GM21529 (cell line): Measurements from ENCODE around the gene GANC.
"Not testable (repeated sequence)": the region's sequence is repeated elsewhere in the genome, so short reads cannot be mapped to it uniquely, and the experiment has no call there.

ENCODE experiments used
- ATAC-seq: cut with Tn5 transposase; IDR thresholded peaks from one replicate; pipeline ENCODE4 v1.9.1; 2021; ENCODE audit not compliant: unreplicated experiment

Gene GANC, protein sequence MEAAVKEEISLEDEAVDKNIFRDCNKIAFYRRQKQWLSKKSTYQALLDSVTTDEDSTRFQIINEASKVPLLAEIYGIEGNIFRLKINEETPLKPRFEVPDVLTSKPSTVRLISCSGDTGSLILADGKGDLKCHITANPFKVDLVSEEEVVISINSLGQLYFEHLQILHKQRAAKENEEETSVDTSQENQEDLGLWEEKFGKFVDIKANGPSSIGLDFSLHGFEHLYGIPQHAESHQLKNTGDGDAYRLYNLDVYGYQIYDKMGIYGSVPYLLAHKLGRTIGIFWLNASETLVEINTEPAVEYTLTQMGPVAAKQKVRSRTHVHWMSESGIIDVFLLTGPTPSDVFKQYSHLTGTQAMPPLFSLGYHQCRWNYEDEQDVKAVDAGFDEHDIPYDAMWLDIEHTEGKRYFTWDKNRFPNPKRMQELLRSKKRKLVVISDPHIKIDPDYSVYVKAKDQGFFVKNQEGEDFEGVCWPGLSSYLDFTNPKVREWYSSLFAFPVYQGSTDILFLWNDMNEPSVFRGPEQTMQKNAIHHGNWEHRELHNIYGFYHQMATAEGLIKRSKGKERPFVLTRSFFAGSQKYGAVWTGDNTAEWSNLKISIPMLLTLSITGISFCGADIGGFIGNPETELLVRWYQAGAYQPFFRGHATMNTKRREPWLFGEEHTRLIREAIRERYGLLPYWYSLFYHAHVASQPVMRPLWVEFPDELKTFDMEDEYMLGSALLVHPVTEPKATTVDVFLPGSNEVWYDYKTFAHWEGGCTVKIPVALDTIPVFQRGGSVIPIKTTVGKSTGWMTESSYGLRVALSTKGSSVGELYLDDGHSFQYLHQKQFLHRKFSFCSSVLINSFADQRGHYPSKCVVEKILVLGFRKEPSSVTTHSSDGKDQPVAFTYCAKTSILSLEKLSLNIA (N-terminal part only)

DNA sequence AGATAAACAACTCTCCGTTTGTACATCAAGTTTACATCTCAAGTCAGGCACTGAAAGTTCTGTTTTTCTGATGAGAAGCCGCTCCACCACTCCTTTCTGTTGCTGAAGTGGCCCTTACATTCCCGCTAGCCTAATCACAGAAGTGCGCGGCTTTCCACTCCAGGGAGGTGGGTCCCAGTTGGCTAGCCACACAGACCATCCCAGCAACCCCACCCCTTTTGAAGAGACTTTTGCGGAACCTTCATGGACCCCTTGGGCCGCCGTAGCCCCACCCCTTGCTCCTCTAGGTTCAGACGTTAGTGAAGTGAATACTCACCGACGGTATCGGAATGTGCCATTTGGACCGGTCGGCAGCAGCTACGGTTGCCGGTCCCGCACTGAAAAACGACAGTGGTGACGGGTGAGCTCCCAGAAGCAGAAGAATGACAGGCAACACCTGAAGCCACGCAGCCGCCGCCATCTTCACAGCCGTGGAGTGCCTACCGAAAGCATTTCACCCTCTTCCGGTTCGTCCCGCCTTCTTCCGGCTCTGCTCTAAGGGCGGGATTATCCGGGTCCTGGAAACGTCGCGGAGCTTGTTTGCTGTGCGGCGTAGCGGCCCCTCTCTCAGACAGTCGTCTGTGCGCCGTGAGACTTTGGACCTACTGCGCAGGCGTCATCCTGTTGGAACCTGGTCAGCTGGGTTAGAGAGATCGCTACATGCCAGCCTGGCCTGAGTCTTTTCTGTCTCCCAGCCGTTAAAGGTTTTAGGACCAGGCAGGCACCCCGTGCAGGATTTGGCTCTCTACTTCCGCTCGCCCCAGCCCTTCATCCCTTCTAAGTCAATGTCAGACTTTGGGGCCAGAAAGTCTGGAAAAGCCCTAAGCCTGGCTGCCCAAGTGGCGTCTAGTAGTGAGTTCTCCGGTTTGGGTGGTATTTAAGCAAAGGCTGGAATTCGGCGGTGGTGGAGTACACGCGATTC, at the start of gene GANC, which contains the start of gene TMEM87A:
Gene GANC (plus strand): TSS at position 263 of the 961 bp plus-strand sequence. CDS start 1,281 bp downstream, outside the sequence.
Gene TMEM87A (minus strand): TSS at position 495 of the 961 bp plus-strand sequence. CDS start 35 bp downstream, at position 460.
- ATAC-seq = peak; percentile 89

DNA sequence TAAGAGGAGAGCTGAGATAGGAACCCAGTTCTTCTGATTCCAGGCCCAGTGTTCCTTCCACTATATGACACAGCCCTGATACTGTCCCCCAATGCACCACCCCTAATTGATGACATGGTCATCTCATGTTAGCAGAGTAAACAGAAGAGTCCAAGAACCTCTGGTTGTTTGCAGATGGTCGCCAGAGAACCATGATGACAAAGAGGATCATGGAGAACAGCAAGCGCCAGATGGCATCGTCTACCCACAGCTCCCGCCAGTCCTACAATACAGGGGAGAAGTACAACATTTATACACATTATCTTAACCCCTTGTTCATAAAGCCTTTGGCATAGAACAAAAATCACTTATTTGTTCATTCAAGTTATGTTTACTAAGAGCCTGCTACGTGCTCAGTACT, 46.4 kb upstream of the GANC start:
- no peak for ATAC-seq

- ATAC-seq = no peak
These were observed 45.0 kb upstream of the GANC start for GRCh38 chr15:42228036-42228435.

DNA sequence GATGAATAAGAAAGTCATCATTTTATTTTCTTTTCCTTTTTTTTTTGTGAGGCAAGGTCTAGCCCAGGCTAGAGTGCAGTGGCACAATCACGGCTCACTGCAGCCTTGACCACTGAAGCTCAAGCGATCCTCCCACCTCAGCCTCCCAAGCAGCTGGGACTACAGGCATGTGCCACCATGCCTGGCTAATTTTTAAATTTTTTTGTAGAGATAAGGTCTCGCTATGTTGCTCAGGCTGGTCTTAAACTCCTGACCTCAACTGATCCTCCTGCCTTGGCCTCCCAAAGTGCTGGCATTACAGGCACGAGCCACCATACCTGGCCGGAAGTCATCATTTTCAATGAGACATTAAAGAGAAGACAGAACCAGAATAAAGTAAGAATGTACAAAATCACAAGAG, 44.0 kb upstream of the GANC start:
- ATAC-seq = not testable (repeated sequence)

GRCh38 chr15:42231088-42231487, 41.9 kb upstream of the GANC start:
- ATAC-seq = no peak

DNA sequence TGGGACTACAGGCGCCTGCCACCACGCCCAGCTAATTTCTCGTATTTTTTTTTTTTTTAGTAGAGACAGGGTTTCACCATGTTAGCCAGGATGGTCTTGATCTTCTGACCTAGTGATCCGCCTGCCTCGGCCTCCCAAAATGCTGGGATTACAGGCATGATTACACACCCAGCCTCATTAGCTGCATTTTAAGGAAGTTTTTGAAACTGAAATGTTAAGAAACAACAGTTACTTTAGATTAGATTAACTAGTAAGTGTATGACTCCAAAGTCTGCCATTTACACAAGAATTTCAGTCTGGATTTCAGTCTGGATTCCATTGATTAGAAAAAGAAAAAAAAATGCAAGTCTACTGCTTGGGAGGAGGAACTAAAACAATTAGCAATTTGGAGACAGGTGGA, 40.4 kb upstream of the GANC start:
- ATAC-seq = no peak

- no peak for ATAC-seq
These were observed 39.9 kb upstream of the GANC start for GRCh38 chr15:42233107-42233506.

DNA sequence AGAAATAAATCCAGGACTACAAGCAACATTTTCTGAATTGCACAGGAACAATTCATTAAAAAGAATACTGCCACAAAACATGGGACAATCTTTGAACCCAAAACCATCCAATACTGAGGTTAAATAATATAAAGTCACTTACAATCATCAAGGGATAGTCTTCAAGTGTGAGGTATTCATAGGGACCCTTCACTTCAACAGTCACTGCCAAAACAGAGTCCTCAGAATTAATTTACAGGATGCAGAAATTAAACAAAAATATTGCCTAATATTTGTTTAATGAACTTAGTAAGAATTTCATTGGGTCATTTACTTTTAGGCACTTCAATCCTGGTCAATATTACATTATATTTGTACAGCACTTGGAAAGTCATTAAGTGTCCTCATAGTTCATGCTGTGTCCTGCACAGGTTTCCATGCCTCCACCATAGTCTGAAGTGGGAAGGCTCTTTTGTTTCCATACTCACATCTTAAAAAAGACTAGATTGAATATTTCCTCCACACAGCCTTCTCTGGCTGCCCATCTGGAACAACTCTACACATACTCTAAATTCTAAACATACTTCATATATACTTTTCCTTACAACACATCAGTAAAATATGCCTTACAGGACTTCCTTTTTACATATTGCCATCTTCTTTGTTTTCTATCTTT, 33.3 kb upstream of the GANC start:
- ATAC-seq = no peak

- ATAC-seq = no peak
These were observed 32.2 kb upstream of the GANC start for GRCh38 chr15:42240823-42241222.

DNA sequence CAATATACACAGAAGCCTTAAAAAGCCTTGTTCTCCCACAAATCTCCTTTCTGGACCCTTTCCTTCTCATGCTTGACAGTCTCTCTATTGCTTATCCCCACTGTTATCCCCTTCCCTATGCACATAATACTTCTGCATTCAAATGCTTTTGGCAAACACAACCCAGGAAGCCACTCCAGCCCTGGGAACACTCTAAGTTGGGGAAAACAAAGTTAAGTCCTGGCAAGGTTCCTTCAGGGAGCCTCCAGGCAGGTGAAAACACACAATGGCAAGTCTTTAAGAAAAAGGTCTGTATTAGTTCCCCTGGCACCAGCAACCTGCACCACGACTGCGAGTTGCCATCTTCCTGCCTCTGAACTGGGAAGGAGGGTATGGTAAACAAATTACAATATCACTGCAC, 19.7 kb upstream of the GANC start:
- ATAC-seq = no peak

- no peak for ATAC-seq
These were observed 8.2 kb upstream of the GANC start for GRCh38 chr15:42264795-42265194.

- ATAC-seq = no peak
These were observed 5.7 kb upstream of the GANC start for GRCh38 chr15:42267286-42267685.

GRCh38 chr15:42270551-42270950, 2.5 kb upstream of the GANC start:
- no peak for ATAC-seq

DNA sequence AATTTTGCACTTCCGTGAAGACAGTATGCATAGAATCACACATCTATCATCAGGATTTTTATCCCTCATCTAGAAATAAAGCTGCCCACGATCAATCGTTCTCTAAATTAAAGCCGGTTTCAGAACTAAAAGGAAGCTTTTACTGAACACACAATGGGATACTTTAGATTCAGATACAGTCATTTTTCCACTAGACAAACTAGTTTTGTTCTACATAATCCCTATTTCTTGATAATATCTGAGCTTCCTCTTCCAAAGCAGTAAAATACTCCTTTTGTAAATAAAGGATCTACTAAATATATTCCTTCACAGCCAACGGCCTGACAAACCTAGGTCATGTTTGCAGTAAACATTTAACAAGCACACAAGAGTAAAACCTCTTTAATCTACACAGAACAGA, 2.0 kb upstream of the GANC start:
- no peak for ATAC-seq

- peak; percentile 21 for ATAC-seq
These were observed 1.1 kb downstream of the GANC start for GRCh38 chr15:42273900-42274701.

- no peak for ATAC-seq
These were observed 1.6 kb downstream of the GANC start for GRCh38 chr15:42274702-42274989.

DNA sequence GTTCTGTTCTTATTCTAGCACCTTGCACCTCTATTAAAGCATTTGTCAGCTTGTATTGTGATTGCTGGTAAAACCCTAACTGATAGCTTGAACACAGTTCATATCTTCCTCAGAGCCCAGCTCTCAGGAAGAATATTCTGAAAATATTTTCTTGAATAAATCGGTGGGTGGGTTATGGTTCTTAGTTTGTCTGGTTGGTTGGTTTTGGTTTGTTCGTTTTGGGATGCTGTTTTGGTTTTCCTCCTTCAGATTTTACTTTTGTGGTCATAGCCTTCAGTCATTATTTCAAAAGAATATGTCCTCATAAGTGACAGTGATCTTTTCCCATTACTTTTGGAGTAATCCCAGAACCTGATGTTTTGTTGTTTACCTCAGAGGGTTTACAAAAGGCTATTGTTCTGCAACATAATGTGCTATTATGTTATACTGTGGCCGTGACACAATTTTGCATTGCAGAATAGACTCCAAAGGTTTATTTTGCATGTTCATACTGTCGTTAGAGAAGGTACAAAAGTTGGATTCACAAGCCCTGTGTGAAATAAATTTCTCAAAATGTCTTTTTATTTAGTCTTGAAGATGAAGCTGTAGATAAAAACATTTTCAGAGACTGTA, 2.9 kb downstream of the GANC start:
- ATAC-seq = no peak

DNA sequence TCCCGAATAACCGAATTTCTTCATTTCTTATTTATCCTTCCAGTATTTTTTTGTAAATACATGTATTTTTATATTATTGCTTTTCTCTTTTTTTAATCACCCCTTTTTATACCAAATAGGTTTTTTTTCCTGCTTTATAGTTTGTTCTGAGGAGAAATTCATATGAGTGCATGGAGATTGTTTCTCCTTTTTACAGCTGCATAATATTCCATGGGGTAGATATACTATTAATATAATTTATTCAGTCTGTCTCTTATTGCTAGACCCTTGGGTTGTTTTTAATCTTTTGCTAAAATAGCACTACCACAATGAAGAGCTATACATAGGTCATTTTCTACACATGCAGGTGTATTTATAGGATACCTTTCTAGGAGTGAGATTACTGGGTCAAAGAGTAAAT, 3.8 kb downstream of the GANC start:
- ATAC-seq = no peak

- ATAC-seq = no peak
These were observed 6.3 kb downstream of the GANC start for GRCh38 chr15:42279234-42279723.
